Forelimb muscle (tissue), 1 donor: ENCODE data around the gene ACCSL. TPM values are rescaled to one million over a fixed set of nuclear protein-coding genes. Genes with fewer than 3 reads are reported as not detected.

Source experiments
- DNase-seq: peaks from one replicate; pipeline ENCODE4 v3.0.0-alpha.2; 2013; ENCODE audit warnings: low read depth
- polyA plus RNA-seq: library from polyadenylated mRNA; unstranded; fragments of 120-200 nt; gene quantifications from one replicate; pipeline ENCODE4 v1.2.1, GENCODE V29; 2013; ENCODE audit not compliant: insufficient read length

ACCSL gene
- not detected for polyA plus RNA-seq

GRCh38 chr11:44047931-44048431, at the start of gene ACCSL:
TSS of gene ACCSL (plus strand) at chr11:44047981. CDS start at chr11:44048037, 56 bp downstream.
- DNase-seq, result no peak

- DNase-seq, result no peak
Observed at GRCh38 chr11:43998308-43998707, 49.5 kb upstream of the ACCSL start.

GRCh38 chr11:44000731-44001130, 47.0 kb upstream of the ACCSL start:
- DNase-seq, result no peak

- no peak for DNase-seq
Observed at GRCh38 chr11:44002191-44003093, 45.3 kb upstream of the ACCSL start.

GRCh38 chr11:44003736-44004451, 43.9 kb upstream of the ACCSL start:
- no peak for DNase-seq

GRCh38 chr11:44004452-44005062, 43.2 kb upstream of the ACCSL start:
- DNase-seq, result no peak

- no peak for DNase-seq
Observed at GRCh38 chr11:44005063-44005701, 42.6 kb upstream of the ACCSL start.

- no peak for DNase-seq
Observed at GRCh38 chr11:44005956-44006355, 41.8 kb upstream of the ACCSL start.

- no peak for DNase-seq
Observed at GRCh38 chr11:44006917-44007361, 40.8 kb upstream of the ACCSL start.

- DNase-seq, result no peak
Observed at GRCh38 chr11:44007481-44008087, 40.2 kb upstream of the ACCSL start.

GRCh38 chr11:44008088-44008501, 39.7 kb upstream of the ACCSL start:
- no peak for DNase-seq

GRCh38 chr11:44008698-44009097, 39.1 kb upstream of the ACCSL start:
- DNase-seq, result no peak

- no peak for DNase-seq
Observed at GRCh38 chr11:44010789-44011251, 37.0 kb upstream of the ACCSL start.

GRCh38 chr11:44011797-44012196, 36.0 kb upstream of the ACCSL start:
- no peak for DNase-seq

- DNase-seq, result no peak
Observed at GRCh38 chr11:44014968-44015623, 32.7 kb upstream of the ACCSL start.

- no peak for DNase-seq
Observed at GRCh38 chr11:44015624-44016007, 32.2 kb upstream of the ACCSL start.

- no peak for DNase-seq
Observed at GRCh38 chr11:44016131-44016530, 31.6 kb upstream of the ACCSL start.

- DNase-seq, result no peak
Observed at GRCh38 chr11:44016546-44017442, 31.0 kb upstream of the ACCSL start.

GRCh38 chr11:44017443-44018126, 30.2 kb upstream of the ACCSL start:
- no peak for DNase-seq
